ENCODE data around the gene MORN4.

The MORN4 gene

GRCh38 chr10:97573021-97573420, 60.3 kb downstream of the MORN4 start:
- DNase-seq (no peak), ATAC-seq (no peak)

DNA sequence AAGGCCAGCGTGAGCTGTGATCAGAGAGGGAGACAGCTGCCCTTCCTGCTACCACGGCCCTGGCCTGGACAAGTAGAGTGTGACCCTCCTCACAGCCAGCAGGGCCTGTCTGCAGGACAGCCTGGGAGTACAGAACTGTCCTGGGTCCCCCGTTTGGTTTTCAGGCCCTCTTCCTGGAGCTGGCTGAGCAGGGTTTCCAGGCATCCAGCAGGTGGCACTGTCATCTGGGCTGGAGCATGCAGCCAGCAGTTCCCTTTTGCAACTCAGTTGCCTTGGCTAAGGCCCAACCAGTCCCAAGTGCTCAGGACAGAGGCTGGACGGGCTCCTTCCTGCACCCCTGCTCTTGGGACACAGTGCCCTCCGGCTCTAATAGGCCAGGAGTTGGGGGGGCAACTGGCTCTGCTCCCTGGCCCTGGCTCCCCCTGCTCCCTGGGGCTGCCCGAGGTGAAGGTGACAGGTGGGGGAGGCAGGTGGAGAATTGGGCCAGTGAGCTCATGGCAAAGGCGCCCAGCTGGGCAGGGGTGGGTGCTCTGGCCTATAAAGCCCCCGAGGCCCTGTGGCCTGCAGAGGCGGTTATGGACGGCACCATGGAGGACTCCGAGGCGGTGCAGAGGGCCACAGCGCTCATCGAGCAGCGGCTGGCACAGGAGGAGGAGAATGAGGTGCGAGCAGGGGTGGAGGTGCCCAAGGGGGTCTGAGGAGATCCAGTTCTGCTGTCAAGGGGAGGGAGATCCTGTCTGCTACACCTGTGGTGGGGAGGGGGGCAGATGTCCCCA, 60.9 kb downstream of the MORN4 start, which contains the start of gene ANKRD2:
Gene ANKRD2 (plus strand): TSS at position 566 of the 776 bp plus-strand sequence. CDS start 10 bp downstream, at position 576.
- peak; percentile 68 for DNase-seq
- peak; percentile 66 for ATAC-seq

- ATAC-seq: no peak
- no peak for DNase-seq
These were observed 61.7 kb downstream of the MORN4 start for GRCh38 chr10:97571622-97572021.

DNA sequence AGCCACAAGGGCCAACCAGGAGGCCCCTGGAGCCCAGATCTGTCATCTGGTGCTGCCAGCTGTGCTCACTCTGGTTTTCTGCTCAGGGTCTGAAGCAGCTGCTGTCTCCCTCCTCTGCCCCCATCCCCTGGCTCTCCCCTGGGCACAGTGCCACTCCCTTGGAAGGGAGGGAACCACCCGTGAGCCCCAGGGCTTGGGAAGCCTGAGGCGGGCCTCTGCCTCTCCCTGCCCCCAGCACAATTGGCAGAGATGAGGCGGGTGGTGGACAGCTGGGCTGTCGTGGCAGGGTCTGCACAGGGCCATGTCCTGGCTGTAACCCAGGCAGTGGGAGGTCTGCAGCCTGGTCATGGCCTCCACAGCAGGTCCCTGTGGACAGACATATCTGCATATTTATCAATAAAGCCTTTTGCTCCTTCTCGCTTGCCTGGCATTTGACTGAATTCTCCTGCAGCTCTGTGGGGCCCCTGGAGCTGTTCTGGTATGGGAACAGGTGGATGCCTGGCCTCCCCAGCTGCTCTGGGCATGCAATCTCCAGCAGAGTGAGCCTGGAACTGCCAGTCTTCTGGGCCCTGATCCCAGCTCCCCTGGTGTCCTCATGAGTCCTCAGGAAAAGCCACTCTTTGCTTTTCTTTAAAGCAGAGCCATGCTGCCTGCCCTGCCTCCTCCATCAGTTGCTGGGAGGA, 62.4 kb downstream of the MORN4 start:
- DNase-seq: no peak
- no peak for ATAC-seq

DNA sequence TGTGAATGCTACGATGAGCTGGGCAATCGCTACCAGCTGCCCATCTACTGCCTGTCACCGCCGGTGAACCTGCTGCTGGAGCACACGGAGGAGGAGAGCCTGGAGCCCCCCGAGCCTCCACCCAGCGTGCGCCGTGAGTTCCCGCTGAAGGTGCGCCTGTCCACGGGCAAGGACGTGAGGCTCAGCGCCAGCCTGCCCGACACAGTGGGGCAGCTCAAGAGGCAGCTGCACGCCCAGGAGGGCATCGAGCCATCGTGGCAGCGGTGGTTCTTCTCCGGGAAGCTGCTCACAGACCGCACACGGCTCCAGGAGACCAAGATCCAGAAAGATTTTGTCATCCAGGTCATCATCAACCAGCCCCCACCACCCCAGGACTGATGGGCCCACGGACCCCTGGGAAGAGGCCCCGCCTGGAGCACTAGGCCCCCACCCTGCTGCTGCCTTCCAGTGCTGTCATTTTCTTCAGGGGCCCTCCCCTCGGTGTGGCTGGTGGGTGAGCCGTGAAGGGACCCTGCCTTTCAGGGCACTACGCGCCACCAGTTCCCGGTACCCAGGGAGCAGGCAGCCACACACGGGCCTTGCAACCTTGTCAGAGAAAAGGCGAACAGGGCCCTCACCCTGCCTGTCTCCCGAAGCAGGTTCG, 63.0 kb downstream of the MORN4 start:
- no peak for DNase-seq
- ATAC-seq: no peak

- ATAC-seq: no peak
- no peak for DNase-seq
These were observed 65.4 kb downstream of the MORN4 start for GRCh38 chr10:97567891-97568290.

- no peak for DNase-seq
- ATAC-seq: no peak
These were observed 66.8 kb downstream of the MORN4 start for GRCh38 chr10:97566336-97566996.

DNA sequence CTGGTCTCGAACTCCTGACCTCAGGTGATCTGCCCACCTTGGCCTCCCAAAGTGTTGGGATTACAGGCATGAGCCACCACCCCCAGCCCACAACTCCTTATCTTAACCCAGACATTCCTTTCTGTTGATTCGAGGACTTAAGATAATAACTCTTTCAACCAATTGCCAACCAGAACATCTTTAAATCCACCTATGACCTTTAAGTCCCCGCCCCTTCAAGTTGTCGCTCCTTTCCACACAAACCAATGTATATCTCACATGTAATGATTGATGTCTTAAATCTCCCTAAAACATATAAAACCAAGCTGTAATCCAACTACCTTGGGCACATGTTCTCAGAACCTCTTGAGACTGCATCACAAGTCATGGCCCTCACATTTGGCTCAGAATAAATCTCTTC, 68.5 kb downstream of the MORN4 start:
- ATAC-seq (no peak), DNase-seq (no peak)
